DOHH2 (cell line): ENCODE measurements around the gene GLIPR2.

ENCODE experiments used
- EZH2phosphoT487 ChIP-seq: fragments of 200-600 bp; sonication (generic); IDR thresholded peaks from 2 replicates; pipeline ENCODE4 v1.6.1; 2017; ENCODE audit warnings: borderline replicate concordance, mild to moderate bottlenecking, antibody characterized with exemption, low read length, moderate library complexity, mixed read lengths
- TF ChIP-seq, protein P1 (sequence below): fragments of 200-600 bp; sonication (generic); IDR thresholded peaks from one replicate; pipeline ENCODE4 v1.5.1; 2014; ENCODE audit warnings: antibody characterized with exemption, mild to moderate bottlenecking, low read depth, low read length; ENCODE audit not compliant: poor library complexity, severe bottlenecking

GRCh38 chr9:36121971-36122370 is 14.6 kb upstream of the GLIPR2 start:
- TF ChIP-seq, protein P1, sequence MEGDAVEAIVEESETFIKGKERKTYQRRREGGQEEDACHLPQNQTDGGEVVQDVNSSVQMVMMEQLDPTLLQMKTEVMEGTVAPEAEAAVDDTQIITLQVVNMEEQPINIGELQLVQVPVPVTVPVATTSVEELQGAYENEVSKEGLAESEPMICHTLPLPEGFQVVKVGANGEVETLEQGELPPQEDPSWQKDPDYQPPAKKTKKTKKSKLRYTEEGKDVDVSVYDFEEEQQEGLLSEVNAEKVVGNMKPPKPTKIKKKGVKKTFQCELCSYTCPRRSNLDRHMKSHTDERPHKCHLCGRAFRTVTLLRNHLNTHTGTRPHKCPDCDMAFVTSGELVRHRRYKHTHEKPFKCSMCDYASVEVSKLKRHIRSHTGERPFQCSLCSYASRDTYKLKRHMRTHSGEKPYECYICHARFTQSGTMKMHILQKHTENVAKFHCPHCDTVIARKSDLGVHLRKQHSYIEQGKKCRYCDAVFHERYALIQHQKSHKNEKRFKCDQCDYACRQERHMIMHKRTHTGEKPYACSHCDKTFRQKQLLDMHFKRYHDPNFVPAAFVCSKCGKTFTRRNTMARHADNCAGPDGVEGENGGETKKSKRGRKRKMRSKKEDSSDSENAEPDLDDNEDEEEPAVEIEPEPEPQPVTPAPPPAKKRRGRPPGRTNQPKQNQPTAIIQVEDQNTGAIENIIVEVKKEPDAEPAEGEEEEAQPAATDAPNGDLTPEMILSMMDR: no peak
- TF ChIP-seq EZH2phosphoT487: no peak
